Breast epithelium (tissue), 3 donors: ENCODE data around the gene XCL2.

Experiments used
- CTCF ChIP-seq, 3 donors: fragments of 450-650 bp; IDR thresholded peaks; one replicate each; pipeline ENCODE4 v1.5.1; 2016 to 2017; ENCODE audit warnings: antibody characterized with exemption in 3 of 3, mild to moderate bottlenecking in 3 of 3, moderate library complexity in 3 of 3
- POLR2A ChIP-seq: fragments of 450-650 bp; IDR thresholded peaks from one replicate; pipeline ENCODE4 v1.6.1; 2016; ENCODE audit warnings: antibody characterized with exemption, mild to moderate bottlenecking, moderate library complexity

- TF ChIP-seq CTCF (IDR thresholded peaks at IDR 0.05) (no peak), POLR2A (no peak)
Measured at GRCh38 chr1:168556647-168557046, 12.8 kb upstream of the XCL2 start.
